Heart left ventricle (tissue), 16 donors: ENCODE results near the gene ZSCAN10. TPM values are rescaled to one million over a fixed set of nuclear protein-coding genes. Genes with fewer than 3 reads are reported as not detected.

Experiments
- ATAC-seq, 4 donors: fragments of 200-7000 bp; cut with Tn5 transposase; one replicate each; pipeline ENCODE4 v1.9.1; 2020 to 2022; ENCODE audit warnings: moderate library complexity in 4 of 4, mild to moderate bottlenecking in 3 of 4, moderate number of reproducible peaks in 1 of 4
- DNase-seq, 5 donors: peaks; one replicate each; pipeline ENCODE4 v3.0.0-alpha.2; 2020
- H3K27ac ChIP-seq, 12 donors: fragments of 200-600 bp; sonication (generic) in 4 of 12; one replicate each; pipeline versions ENCODE4 v1.5.0 to v1.8.0; 2016 to 2022; ENCODE audit warnings: mild to moderate bottlenecking in 2 of 12
- H3K27me3 ChIP-seq, 9 donors: fragments of 200-600 bp; sonication (generic) in 2 of 9; one replicate each; pipeline versions ENCODE4 v1.5.1 to v1.8.0; 2016 to 2022; ENCODE audit warnings: mild to moderate bottlenecking in 3 of 9
- H3K36me3 ChIP-seq, 9 donors: fragments of 200-600 bp; sonication (generic) in 2 of 9; one replicate each; pipeline versions ENCODE4 v1.5.0 to v1.8.0; 2018 to 2022; ENCODE audit warnings: mild to moderate bottlenecking in 2 of 9
- H3K4me1 ChIP-seq, 12 donors: fragments of 200-600 bp; sonication (generic) in 4 of 12; one replicate each; pipeline versions ENCODE4 v1.5.0 to v1.8.0; 2016 to 2022; ENCODE audit warnings: mild to moderate bottlenecking in 3 of 12
- H3K4me3 ChIP-seq, 12 donors: fragments of 200-600 bp; sonication (generic) in 4 of 12; one replicate each; pipeline versions ENCODE4 v1.5.0 to v1.8.0; 2017 to 2022; ENCODE audit warnings: mild to moderate bottlenecking in 9 of 12, moderate library complexity in 4 of 12
- H3K9me3 ChIP-seq, 12 donors: fragments of 200-600 bp; sonication (generic) in 4 of 12; one replicate each; pipeline versions ENCODE4 v1.5.0 to v1.8.0; 2016 to 2022; ENCODE audit warnings: mild to moderate bottlenecking in 1 of 12
- POLR2A ChIP-seq, 2 donors: fragments of 450-650 bp; IDR thresholded peaks; one replicate each; pipeline ENCODE4 v1.6.1; 2017; ENCODE audit warnings: antibody characterized with exemption in 2 of 2, mild to moderate bottlenecking in 2 of 2, moderate library complexity in 2 of 2
- WGBS, 4 donors: extraction: QIAGEN DNeasy Blood & Tissue Kit in 2 of 4; methylation state at CpG; one replicate each; pipeline versions ENCODE4 v1.1.5 to v1.1.7; 2013 to 2018; 5-methylcytosine and 5-hydroxymethylcytosine counted together
- intact Hi-C, 10 donors: fragments of 100-400 bp; cut with DNase I; formaldehyde crosslinking; loops; one replicate each; pipeline versions ENCODE4 v1.11.1 to v1.14.2; 2022
- polyA plus RNA-seq, 2 donors: library from polyadenylated mRNA; stranded (reverse); fragments of 200-250 nt; gene quantifications; one replicate each; pipeline ENCODE4 v1.2.3, GENCODE V29; 2013
- total RNA-seq, 9 donors: library from RNA; depleted of rRNA in 2 of 9; stranded (reverse); fragments of >200 nt in 2 of 9; fragmentation: NEBNext Ultra II Directional in 3 of 9; extraction: Animal tissue kit (Norgen Biotek cat#: 25700) in 3 of 9; gene quantifications; one replicate each; pipeline versions ENCODE4 v1.1.0 to v1.2.4, GENCODE V29; 2016 to 2023
- TF ChIP-seq, protein P1 (sequence below), 12 donors: fragments of 200-600 bp; sonication (generic) in 4 of 12; IDR thresholded peaks; one replicate each; pipeline versions ENCODE4 v1.5.0 to v1.8.0; 2018 to 2022; ENCODE audit warnings: antibody characterized with exemption in 12 of 12, mild to moderate bottlenecking in 5 of 12
- donor health status: ischemic (EF 13 %, LVEDD 7.1; RV severe dilation, severe dysfunction).
- donor health status: healthy with polysubstance abuse.
- donor health status: DM: no; HTN: yes; CAD: no.
- donor health status: DM: no; HTN: no; CAD: no.
- donor health status: ischemic (EF 25% LVEDD 6.9; RV normal size, moderate dysfunction).
- donor health status: ischemic (EF 25% LVEDD 5.7; RV mildly dilated, moderate dysfunction).
- donor health status: healthy.
- donor health status: DM: yes; HTN: yes; CAD: no.
- donor health status: ischemic (EF 35%, LVEDD 5.7; RV mildly dilated, moderate dysfunction).
- donor health status: nonischemic (EF 11% LVEDD 7.7; RV severe dilation, severe dysfunction).
- donor health status: DM: yes; HTN: yes; CAD: no.
- donor health status: PGD.
- donor health status: ischemic (EF 29% LVEDD 5.4; RV normal size, mild dysfunction).
- donor health status: nonischemic (EF 23%, LVEDD 6.1; RV moderate dilation, normal function).

ZSCAN10 gene
- total and polyA plus RNA-seq, 11 donors: not detected

DNA sequence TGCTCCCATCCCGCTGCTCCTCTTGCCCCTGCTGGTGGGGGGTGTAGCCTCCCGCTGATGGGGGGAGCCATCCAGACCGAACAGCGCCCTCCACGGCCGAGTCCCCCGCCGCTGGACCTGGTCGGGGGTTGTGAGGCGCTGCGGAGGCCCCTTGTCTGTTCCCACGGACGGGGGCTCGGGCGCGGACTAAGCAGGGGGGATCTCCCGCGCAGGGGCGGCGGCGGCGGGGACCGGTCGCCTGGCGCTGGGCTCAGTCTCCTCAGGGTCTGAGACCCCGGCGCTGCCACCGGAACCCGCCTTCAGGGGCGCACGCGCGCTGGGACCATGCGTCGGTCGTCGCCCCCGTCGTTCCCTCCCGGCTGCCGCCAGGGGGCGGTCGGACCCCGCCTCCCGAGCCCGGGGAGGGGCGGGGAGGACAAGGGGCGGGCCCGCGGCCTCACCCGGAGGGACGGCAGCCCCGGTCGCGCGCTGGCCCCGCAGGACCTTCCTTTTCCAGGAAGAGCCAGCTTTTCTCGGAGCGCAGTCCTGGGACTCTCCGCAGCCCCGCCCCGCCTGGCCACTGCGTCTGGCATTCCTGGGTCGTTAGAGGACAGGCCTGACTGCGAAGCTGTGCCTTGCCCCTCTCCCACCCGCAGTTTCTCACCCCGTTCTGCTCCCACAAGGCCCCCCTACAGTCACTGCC, 39.9 kb downstream of the ZSCAN10 start:
- no peaks in the 10 kb centered on the region for H3K27me3 ChIP-seq
- peak; percentile 78 to 95 (median 94) for ATAC-seq
- H3K4me1 ChIP-seq: peaks cover 0 to 63% (median 19%) of the 10 kb centered on the region in 12 donors
- TF ChIP-seq, protein P1, sequence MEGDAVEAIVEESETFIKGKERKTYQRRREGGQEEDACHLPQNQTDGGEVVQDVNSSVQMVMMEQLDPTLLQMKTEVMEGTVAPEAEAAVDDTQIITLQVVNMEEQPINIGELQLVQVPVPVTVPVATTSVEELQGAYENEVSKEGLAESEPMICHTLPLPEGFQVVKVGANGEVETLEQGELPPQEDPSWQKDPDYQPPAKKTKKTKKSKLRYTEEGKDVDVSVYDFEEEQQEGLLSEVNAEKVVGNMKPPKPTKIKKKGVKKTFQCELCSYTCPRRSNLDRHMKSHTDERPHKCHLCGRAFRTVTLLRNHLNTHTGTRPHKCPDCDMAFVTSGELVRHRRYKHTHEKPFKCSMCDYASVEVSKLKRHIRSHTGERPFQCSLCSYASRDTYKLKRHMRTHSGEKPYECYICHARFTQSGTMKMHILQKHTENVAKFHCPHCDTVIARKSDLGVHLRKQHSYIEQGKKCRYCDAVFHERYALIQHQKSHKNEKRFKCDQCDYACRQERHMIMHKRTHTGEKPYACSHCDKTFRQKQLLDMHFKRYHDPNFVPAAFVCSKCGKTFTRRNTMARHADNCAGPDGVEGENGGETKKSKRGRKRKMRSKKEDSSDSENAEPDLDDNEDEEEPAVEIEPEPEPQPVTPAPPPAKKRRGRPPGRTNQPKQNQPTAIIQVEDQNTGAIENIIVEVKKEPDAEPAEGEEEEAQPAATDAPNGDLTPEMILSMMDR (IDR thresholded peaks at IDR 0.05): peak; percentile 85 to 99 (median 96)
- TF ChIP-seq POLR2A (IDR thresholded peaks at IDR 0.05): peak in 1 of 2 donors; percentile 58
- no peaks in the 10 kb centered on the region for H3K36me3 ChIP-seq
- peak overlapping the region; percentile 44 to 94 (median 88) for H3K27ac ChIP-seq
- intact Hi-C loops: loop anchor here (1.0 to 10.0 kb wide), 13 partner anchors 28 to 396 kb away; partner anchors contain the start of gene ZNF205 (in 1 of the 10)
- H3K4me3 ChIP-seq: peak overlapping the region; percentile 77 to 99 (median 94)
- DNase-seq: peak; percentile 91 to 96 (median 94)
- WGBS, 4 donors: 0 to 1% (median 1%) methylated on average over 22 to 67 of the region's 67 CpGs
- no peaks in the 10 kb centered on the region for H3K9me3 ChIP-seq

DNA sequence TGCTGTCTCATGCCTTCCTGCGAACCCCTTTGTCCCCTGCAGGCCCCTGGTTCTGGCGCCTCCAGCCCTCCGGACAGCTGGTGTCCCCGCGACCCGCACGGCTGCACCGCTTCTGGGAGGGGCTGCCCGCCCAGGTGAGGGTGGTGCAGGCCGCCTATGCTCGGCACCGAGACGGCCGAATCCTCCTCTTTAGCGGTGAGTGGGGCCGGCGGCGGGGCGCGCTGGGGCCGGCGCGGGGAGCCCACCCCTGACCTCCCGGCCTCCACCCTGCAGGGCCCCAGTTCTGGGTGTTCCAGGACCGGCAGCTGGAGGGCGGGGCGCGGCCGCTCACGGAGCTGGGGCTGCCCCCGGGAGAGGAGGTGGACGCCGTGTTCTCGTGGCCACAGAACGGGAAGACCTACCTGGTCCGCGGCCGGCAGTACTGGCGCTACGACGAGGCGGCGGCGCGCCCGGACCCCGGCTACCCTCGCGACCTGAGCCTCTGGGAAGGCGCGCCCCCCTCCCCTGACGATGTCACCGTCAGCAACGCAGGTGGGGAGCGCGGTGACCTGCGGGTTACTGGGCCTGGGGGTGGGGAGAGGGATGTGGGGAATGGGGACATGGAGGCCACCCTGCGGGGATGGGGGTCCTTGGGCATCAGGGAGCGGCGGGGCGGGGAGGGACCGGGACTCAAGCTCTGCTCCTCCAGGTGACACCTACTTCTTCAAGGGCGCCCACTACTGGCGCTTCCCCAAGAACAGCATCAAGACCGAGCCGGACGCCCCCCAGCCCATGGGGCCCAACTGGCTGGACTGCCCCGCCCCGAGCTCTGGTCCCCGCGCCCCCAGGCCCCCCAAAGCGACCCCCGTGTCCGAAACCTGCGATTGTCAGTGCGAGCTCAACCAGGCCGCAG, 40.7 kb downstream of the ZSCAN10 start:
- Histone ChIP-seq H3K36me3 (no peaks in the 10 kb centered on the region), H3K27me3 (no peaks in the 10 kb centered on the region), H3K4me1 (peaks cover 0 to 55% (median 19%) of the 10 kb centered on the region in 12 donors), H3K4me3 (peak overlapping the region; percentile 77 to 99 (median 94)), H3K27ac (peak overlapping the region in 11 of 12 donors; percentile 81 to 92 (median 88)), H3K9me3 (no peaks in the 10 kb centered on the region)
- peak in 4 of 5 donors; percentile 49 to 79 (median 63) for DNase-seq
- ATAC-seq: peak in 3 of 4 donors; percentile 6 to 32 (median 21)
- 0 to 19% (median 10%) methylated on average over 20 to 77 of the region's 77 CpGs for WGBS, 4 donors
- no peak for TF ChIP-seq POLR2A (IDR thresholded peaks at IDR 0.05)
- TF ChIP-seq, protein P1 (IDR thresholded peaks at IDR 0.05): peak in 1 of 12 donors; percentile 6
- intact Hi-C loops: loop anchor here (1.0 to 10.0 kb wide), 13 partner anchors 28 to 396 kb away; partner anchors contain the start of gene ZNF205 (in 1 of the 10)

DNA sequence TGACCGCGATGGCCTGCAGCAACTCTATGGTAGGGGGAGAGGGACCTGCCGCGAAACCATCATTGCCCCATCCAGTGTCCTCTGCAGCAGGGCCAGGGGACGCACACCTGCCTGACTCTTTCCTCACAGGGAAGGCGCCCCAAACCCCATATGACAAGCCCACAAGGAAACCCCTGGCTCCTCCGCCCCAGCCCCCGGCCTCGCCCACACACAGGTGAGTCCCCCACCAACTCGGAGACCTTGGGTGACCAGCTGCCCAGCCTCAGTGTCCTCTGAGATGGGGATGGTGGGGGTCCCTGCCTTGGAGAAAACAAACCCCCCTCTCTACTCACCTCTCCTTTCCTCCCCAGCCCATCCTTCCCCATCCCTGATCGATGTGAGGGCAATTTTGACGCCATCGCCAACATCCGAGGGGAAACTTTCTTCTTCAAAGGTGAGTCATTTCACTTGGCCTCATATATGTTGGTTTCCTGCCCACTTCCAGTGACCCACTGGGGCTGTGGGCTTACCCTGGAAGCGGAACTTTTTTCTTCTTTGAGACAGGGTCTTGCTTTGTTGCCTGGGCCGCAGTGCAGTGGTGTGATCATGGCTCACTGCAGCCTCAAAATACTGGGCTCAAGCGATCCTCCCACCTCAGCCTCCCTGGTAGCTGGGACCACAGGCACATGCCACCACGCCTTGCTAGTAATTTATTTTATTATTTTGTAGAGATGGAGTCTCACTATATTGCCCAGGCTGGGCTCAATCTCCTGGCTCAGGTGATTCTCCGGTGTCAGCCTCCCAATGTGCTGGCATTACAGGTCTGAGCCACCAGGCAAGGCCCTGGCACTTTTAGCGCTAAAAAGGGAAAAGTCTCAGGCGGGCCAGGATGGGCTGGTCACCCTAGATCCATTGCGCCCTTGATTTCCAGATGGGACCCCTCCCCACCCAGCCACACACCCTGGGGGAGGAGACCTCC, 41.6 kb downstream of the ZSCAN10 start:
- 92 to 94% (median 93%) methylated on average over 17 to 22 of the region's 22 CpGs for WGBS, 4 donors
- H3K4me3 ChIP-seq: peak overlapping the region in 8 of 12 donors; percentile 77 to 99 (median 98)
- ATAC-seq (no peak), DNase-seq (no peak)
- intact Hi-C loops: loop anchor here (2.0 to 10.0 kb wide), 10 partner anchors 29 to 397 kb away; partner anchors contain the start of gene ZNF205 (in 1 of the 10)
- no peaks in the 10 kb centered on the region for H3K9me3 ChIP-seq
- H3K36me3 ChIP-seq: no peaks in the 10 kb centered on the region
- H3K27ac ChIP-seq: peak overlapping the region in 1 of 12 donors; percentile 91
- TF ChIP-seq, protein P1 (IDR thresholded peaks at IDR 0.05): no peak
- TF ChIP-seq POLR2A (IDR thresholded peaks at IDR 0.05): no peak
- no peaks in the 10 kb centered on the region for H3K27me3 ChIP-seq
- peaks cover 0 to 52% (median 19%) of the 10 kb centered on the region in 12 donors for H3K4me1 ChIP-seq
